ENCODE measurements around the gene IFT122. TPM values are rescaled to one million over a fixed set of nuclear protein-coding genes. Genes with fewer than 3 reads are reported as not detected.
"Not testable (repeated sequence)": the region's sequence is repeated elsewhere in the genome, so short reads cannot be mapped to it uniquely, and the experiment has no call there.

Gene IFT122
- total RNA-seq, 6 donors from 2014 or later: 23.7 to 126 (median 29.1) TPM

DNA sequence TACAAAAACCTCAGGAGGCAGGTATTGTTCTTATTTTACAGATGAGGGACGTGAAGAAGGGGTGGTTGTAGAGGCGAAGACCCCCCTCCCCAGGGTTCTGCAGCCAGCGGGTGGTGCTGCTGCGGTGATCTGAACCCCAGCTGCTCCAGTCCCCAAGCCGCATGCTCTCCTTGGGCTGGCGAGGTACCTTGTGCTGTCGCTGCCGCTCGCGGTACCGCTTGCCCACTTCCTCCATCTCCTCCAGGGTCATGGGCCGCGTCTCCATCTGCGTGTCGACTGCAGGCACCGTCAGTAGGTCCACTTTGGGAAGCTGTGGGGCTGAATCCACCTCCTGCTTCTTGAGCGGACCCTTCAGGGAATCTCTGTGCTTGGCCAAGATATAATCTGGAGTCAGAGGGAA is 29.1 kb upstream of the IFT122 start:
- ATAC-seq (ENCODE audit: low FRiP score in 2 of 2) (no peak), DNase-seq (no peak)
- TF ChIP-seq, protein P1, sequence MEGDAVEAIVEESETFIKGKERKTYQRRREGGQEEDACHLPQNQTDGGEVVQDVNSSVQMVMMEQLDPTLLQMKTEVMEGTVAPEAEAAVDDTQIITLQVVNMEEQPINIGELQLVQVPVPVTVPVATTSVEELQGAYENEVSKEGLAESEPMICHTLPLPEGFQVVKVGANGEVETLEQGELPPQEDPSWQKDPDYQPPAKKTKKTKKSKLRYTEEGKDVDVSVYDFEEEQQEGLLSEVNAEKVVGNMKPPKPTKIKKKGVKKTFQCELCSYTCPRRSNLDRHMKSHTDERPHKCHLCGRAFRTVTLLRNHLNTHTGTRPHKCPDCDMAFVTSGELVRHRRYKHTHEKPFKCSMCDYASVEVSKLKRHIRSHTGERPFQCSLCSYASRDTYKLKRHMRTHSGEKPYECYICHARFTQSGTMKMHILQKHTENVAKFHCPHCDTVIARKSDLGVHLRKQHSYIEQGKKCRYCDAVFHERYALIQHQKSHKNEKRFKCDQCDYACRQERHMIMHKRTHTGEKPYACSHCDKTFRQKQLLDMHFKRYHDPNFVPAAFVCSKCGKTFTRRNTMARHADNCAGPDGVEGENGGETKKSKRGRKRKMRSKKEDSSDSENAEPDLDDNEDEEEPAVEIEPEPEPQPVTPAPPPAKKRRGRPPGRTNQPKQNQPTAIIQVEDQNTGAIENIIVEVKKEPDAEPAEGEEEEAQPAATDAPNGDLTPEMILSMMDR (IDR thresholded peaks at IDR 0.05): no peak
- TF ChIP-seq EP300 (IDR thresholded peaks at IDR 0.05): no peak
- TF ChIP-seq POLR2A (IDR thresholded peaks at IDR 0.05): no peak
- no peak for TF ChIP-seq POLR2AphosphoS5 (IDR thresholded peaks at IDR 0.05)
- no peaks in the 10 kb centered on the region for H3K9me3 ChIP-seq
- H3K27ac ChIP-seq: no peak overlapping the region
- H3K4me3 ChIP-seq: no peak overlapping the region
- WGBS, 2 donors: 91 to 93% methylated on average over 10 to 17 of the region's 17 CpGs
- no peaks in the 10 kb centered on the region for H3K4me1 ChIP-seq
- no peaks in the 10 kb centered on the region for H3K36me3 ChIP-seq
- H3K27me3 ChIP-seq: no peaks in the 10 kb centered on the region

DNA sequence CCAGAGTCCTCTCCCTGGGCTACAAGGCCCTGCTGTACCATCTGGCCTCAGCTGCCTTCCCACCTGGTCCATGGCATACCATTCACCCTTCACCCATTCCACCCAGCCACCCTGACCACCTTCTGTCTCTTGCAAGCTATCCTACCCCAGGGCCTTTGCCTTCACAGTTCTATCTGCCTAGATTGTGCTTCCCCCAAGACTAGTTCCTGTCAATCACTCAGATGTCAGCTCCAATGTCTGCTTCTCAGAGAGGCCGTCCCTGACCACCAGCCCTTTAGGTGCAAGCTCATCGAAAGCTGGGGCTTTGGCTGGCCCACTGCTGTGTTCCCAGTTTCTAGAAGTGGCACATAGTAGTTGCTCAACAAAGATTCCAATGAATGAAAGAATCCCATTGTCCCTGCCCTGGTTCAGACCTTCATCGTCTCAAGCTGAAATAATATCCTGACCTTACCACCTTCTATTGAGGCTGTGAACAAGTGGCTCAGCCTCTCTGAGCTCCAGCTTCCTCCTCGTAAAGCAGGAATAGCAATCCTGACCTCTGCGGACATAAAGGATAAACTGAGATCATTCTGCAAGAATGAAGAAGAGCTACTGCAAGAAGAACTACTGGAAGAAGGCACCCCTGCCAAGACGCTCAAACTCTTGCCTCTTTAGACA is 27.4 kb upstream of the IFT122 start:
- no peak overlapping the region for H3K4me3 ChIP-seq

DNA sequence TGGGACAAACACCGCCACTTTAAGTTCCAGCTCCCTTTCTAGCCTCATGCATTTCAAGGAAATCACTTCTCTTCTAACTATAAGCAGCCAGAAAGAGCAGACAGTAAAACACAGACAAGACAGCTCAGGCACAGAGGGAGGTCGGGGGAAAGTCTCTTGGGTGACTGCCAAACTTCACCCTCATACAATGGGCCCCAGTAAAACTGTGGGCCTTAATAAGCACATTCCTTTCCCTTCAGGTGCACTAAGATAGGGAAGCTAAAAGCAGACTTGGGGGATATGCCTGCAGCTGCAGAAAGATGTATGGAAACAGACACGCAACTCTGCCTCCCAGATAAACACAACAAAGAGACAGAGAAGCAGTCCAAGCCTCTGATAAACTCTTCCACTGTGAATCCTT is 26.8 kb upstream of the IFT122 start:
- not testable (repeated sequence) for H3K36me3 ChIP-seq; H3K27me3 ChIP-seq; H3K9me3 ChIP-seq; DNase-seq; H3K4me3 ChIP-seq; ATAC-seq (ENCODE audit: low FRiP score in 2 of 2); H3K4me1 ChIP-seq
- peak overlapping the region in 3 of 4 donors; percentile 39 to 71 (median 64) for H3K27ac ChIP-seq
- 73 to 74% methylated on average over 3 of the region's 3 CpGs for WGBS, 2 donors

More for the DNA sequence above, 27.4 kb upstream of the IFT122 start:
- Histone ChIP-seq H3K36me3 (no peaks in the 10 kb centered on the region), H3K27me3 (no peaks in the 10 kb centered on the region), H3K4me1 (peaks cover 0 to 2% (median 0%) of the 10 kb centered on the region in 4 donors), H3K9me3 (no peaks in the 10 kb centered on the region), H3K27ac (peak overlapping the region in 2 of 4 donors; percentile 39 to 64)
- no peak for ATAC-seq (ENCODE audit: low FRiP score in 2 of 2)
- no peak for DNase-seq
- TF ChIP-seq POLR2A (IDR thresholded peaks at IDR 0.05) (no peak), EP300 (IDR thresholded peaks at IDR 0.05) (no peak), POLR2AphosphoS5 (IDR thresholded peaks at IDR 0.05) (no peak)
- TF ChIP-seq, protein P1 (IDR thresholded peaks at IDR 0.05): no peak
- WGBS, 2 donors: 85 to 87% methylated on average over 6 of the region's 6 CpGs

DNA sequence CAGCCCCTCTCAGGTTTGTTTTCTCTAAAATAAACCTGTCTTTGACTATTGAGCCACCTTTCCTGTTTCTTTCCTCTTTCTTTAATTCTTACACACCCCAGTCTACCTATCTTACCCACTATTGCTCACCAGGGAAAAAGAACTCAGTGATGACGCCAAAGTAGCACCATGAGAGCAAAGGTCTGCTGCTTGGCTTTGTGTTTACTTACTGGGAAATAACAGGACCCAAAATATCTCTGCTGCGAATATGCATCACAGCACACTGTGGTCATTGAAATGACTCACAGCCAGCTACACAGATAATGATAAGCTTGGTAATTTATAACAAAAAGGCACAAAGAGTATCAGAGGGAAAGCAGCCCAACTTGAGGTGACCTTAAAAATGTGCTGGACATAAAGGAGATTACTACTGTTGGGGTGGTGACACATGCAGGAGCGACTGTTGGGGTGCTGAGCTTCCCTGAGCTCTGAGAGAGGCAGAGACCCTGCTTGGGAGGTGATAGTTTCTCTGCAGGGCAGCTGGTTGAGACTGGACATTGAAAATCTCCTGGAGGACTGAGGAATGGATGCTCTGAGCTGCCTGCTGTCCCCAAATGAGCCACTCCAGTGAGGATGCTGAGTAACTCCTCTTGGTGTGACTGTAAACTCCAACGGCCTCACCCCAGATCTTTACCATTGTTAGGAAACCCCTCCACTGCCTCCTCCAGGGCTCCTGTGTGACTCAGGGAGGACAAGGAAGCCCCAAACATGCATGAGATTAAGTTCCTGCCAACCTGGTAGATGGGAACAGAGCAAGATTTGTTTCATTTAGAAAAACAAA is 26.1 kb upstream of the IFT122 start:
- 76 to 81% methylated on average over 3 to 4 of the region's 4 CpGs for WGBS, 2 donors
- Histone ChIP-seq H3K9me3 (no peaks in the 10 kb centered on the region), H3K27me3 (no peaks in the 10 kb centered on the region), H3K36me3 (no peaks in the 10 kb centered on the region), H3K4me1 (peaks cover 0 to 4% (median 0%) of the 10 kb centered on the region in 4 donors), H3K27ac (peak overlapping the region in 3 of 4 donors; percentile 64 to 71 (median 66)), H3K4me3 (no peak overlapping the region)
- DNase-seq: no peak
- TF ChIP-seq POLR2A (IDR thresholded peaks at IDR 0.05) (no peak), EP300 (IDR thresholded peaks at IDR 0.05) (peak in 1 of 4 donors; percentile 40), POLR2AphosphoS5 (IDR thresholded peaks at IDR 0.05) (peak in 1 of 2 donors; percentile 24)
- TF ChIP-seq, protein P1 (IDR thresholded peaks at IDR 0.05): no peak
- ATAC-seq (ENCODE audit: low FRiP score in 2 of 2): no peak

DNA sequence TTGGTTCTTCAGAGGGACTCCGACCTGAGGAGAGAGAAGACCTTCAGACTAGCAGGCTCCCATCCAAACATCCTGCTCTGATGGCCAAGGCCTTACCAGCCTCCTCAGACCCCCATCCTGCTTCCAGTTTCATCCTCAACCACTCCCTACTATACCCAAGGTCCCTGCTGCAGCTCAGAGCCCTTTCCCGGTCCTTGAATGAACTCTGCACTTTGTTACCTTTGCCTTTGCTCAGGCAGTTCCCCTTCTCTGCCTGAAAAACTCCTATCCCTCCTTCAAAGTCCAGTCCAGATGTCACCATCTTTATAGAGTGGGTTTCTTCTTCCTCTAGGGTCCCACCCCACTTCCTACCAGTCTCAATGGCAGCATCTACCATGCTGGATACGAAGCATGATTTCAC is 24.6 kb upstream of the IFT122 start:
- TF ChIP-seq EP300 (IDR thresholded peaks at IDR 0.05) (no peak), POLR2A (IDR thresholded peaks at IDR 0.05) (no peak), POLR2AphosphoS5 (IDR thresholded peaks at IDR 0.05) (no peak)
- TF ChIP-seq, protein P1 (IDR thresholded peaks at IDR 0.05): no peak
- no peak overlapping the region for H3K4me3 ChIP-seq
- no peaks in the 10 kb centered on the region for H3K36me3 ChIP-seq
- H3K27me3 ChIP-seq: no peaks in the 10 kb centered on the region
- ATAC-seq (ENCODE audit: low FRiP score in 2 of 2) (no peak), DNase-seq (no peak)
- H3K4me1 ChIP-seq: peaks cover 0 to 4% (median 0%) of the 10 kb centered on the region in 4 donors
- no peaks in the 10 kb centered on the region for H3K9me3 ChIP-seq
- H3K27ac ChIP-seq: peak overlapping the region in 1 of 4 donors; percentile 53
- 32 to 87% methylated on average over 3 of the region's 3 CpGs for WGBS, 2 donors

Data from upper lobe of left lung (tissue), 6 donors.